ENCODE measurements around the gene C10orf120. TPM values are rescaled to one million over a fixed set of nuclear protein-coding genes. Genes with fewer than 3 reads are reported as not detected.

C10orf120 gene
- total and polyA plus RNA-seq, 9 of the 15 experiments (the other 6 are each of a cell fraction or from before 2014, with no cell fraction given), result not detected

- peaks cover 0 to 5% of the 10 kb centered on the region in 2 experiments; a peak in 2 of 5 replicates for H3K27me3 ChIP-seq (ENCODE audit: control insufficient read depth in 2 of 2, insufficient read depth in 2 of 2, low read length in 2 of 2)
- no peak overlapping the region for H3K4me2 ChIP-seq (ENCODE audit: insufficient read depth, low read length)
- no peaks in the 10 kb centered on the region for H3K9me1 ChIP-seq (ENCODE audit: control insufficient read depth, insufficient read depth, low read length)
- H3K9me3 ChIP-seq (replicated peaks; ENCODE audit: control insufficient read depth, insufficient read depth, low read depth, low read length), result no peaks in the 10 kb centered on the region
- ChIA-PET POLR2A (no interaction called here), CTCF (ENCODE audit: low intra/inter-chr PET ratio) (no interaction called here)
- H3K27ac ChIP-seq (ENCODE audit: extremely low read depth, low read depth, low read length), result no peak overlapping the region
- no peak overlapping the region for H2AFZ ChIP-seq (ENCODE audit: low read depth, low read length)
- H4K20me1 ChIP-seq (replicated peaks; ENCODE audit: control insufficient read depth, insufficient read depth, low read length), result no peaks in the 10 kb centered on the region
- no TSS peak for BruUV-seq (replicated peaks)
- intact Hi-C loops (cut with micrococcal nuclease) (no loop called here), in situ Hi-C loops (cut with MboI) (no loop called here)
- no peaks in the 10 kb centered on the region for H3K79me2 ChIP-seq (ENCODE audit: control insufficient read depth, insufficient read depth, low read length)
- TF ChIP-seq TARDBP (IDR thresholded peaks at IDR 0.05) (no peak), ZNF384 (IDR thresholded peaks at IDR 0.05; ENCODE audit: low read depth, low read length) (no peak), ATF2 (CRISPR knock-in tag; IDR thresholded peaks at IDR 0.05) (no peak), PHF8 (IDR thresholded peaks at IDR 0.05; ENCODE audit: borderline replicate concordance, low read length) (no peak), RBM25 (IDR thresholded peaks at IDR 0.05; ENCODE audit: low read depth, low read length, severe bottlenecking) (no peak), MNT (conservative IDR thresholded peaks at IDR 0.05) (no peak), GABPB1 (CRISPR knock-in tag; IDR thresholded peaks at IDR 0.05) (no peak), HNRNPK (IDR thresholded peaks at IDR 0.05; ENCODE audit: low read depth, low read length, poor library complexity, severe bottlenecking) (no peak), THAP7 (CRISPR knock-in tag; IDR thresholded peaks at IDR 0.05) (no peak), ZNF398 (CRISPR knock-in tag; IDR thresholded peaks at IDR 0.05) (no peak), ZFP36 (IDR thresholded peaks at IDR 0.05; ENCODE audit: low read depth, low read length, partially characterized antibody) (no peak)
- no peak for DNase-seq (ENCODE audit: extremely low read depth in 1 of 4, low spot score in 3 of 4)
- FAIRE-seq, result no peak
- ATAC-seq, result no peak
- no peak overlapping the region for H3K4me3 ChIP-seq
- no peaks in the 10 kb centered on the region for H3K4me1 ChIP-seq (replicated peaks in 1 of 2; ENCODE audit: control insufficient read depth in 2 of 2, insufficient read depth in 2 of 2, low read length in 2 of 2)
- H3K9ac ChIP-seq (ENCODE audit: insufficient read depth in 1 of 2, low read depth in 2 of 2, low read length in 2 of 2), result no peak overlapping the region
- H3K36me3 ChIP-seq (ENCODE audit: control insufficient read depth, insufficient read depth, low read length), result no peaks in the 10 kb centered on the region
- 0% methylated on average over 2 of the region's 2 CpGs for WGBS (ENCODE audit: insufficient coverage, low coverage, missing lambda C conversion rate)
These were observed 38.4 kb upstream of the C10orf120 start for GRCh38 chr10:122738031-122738430.
